ENCODE data around the gene DEDD2. TPM values are rescaled to one million over a fixed set of nuclear protein-coding genes. Genes with fewer than 3 reads are reported as not detected.

The DEDD2 gene
- total RNA-seq, 1 donor from 2014 or later: 19.9 TPM

GRCh38 chr19:42248270-42249148, 31.0 kb upstream of the DEDD2 start:
- Mint-ChIP-seq H3K4me3 (ENCODE audit: unreplicated experiment) (no peak overlapping the region), H3K27ac (ENCODE audit: unreplicated experiment) (peak overlapping the region; percentile 80), H3K9me3 (ENCODE audit: low read depth) (no peaks in the 10 kb centered on the region), H3K36me3 (ENCODE audit: low read depth) (peaks cover 4% of the 10 kb centered on the region), H3K27me3 (ENCODE audit: low read depth) (no peaks in the 10 kb centered on the region), H3K4me1 (ENCODE audit: low read depth) (peaks cover 64% of the 10 kb centered on the region)
- no peak for TF ChIP-seq CTCF (IDR thresholded peaks at IDR 0.05)
- DNase-seq (ENCODE audit: low spot score): no peak

- no peaks in the 10 kb centered on the region for H3K27me3 Mint-ChIP-seq (ENCODE audit: low read depth)
- H3K36me3 Mint-ChIP-seq (ENCODE audit: low read depth): peaks cover 3% of the 10 kb centered on the region
- peaks cover 67% of the 10 kb centered on the region for H3K4me1 Mint-ChIP-seq (ENCODE audit: low read depth)
- no peak for TF ChIP-seq CTCF (IDR thresholded peaks at IDR 0.05)
- H3K27ac Mint-ChIP-seq (ENCODE audit: unreplicated experiment): no peak overlapping the region
- no peak for DNase-seq (ENCODE audit: low spot score)
- H3K4me3 Mint-ChIP-seq (ENCODE audit: unreplicated experiment): no peak overlapping the region
- no peaks in the 10 kb centered on the region for H3K9me3 Mint-ChIP-seq (ENCODE audit: low read depth)
These were observed 30.2 kb upstream of the DEDD2 start for GRCh38 chr19:42247640-42248199.

GRCh38 chr19:42246922-42247639, 29.6 kb upstream of the DEDD2 start:
- Mint-ChIP-seq H3K27ac (ENCODE audit: unreplicated experiment) (peak overlapping the region; percentile 96), H3K36me3 (ENCODE audit: low read depth) (peaks cover 2% of the 10 kb centered on the region), H3K9me3 (ENCODE audit: low read depth) (no peaks in the 10 kb centered on the region), H3K4me1 (ENCODE audit: low read depth) (peaks cover 61% of the 10 kb centered on the region), H3K4me3 (ENCODE audit: unreplicated experiment) (no peak overlapping the region), H3K27me3 (ENCODE audit: low read depth) (no peaks in the 10 kb centered on the region)
- TF ChIP-seq CTCF (IDR thresholded peaks at IDR 0.05): no peak
- no peak for DNase-seq (ENCODE audit: low spot score)

GRCh38 chr19:42246143-42246921, 28.9 kb upstream of the DEDD2 start:
- H3K4me3 Mint-ChIP-seq (ENCODE audit: unreplicated experiment): no peak overlapping the region
- no peaks in the 10 kb centered on the region for H3K9me3 Mint-ChIP-seq (ENCODE audit: low read depth)
- TF ChIP-seq CTCF (IDR thresholded peaks at IDR 0.05): peak; percentile 84
- peaks cover 59% of the 10 kb centered on the region for H3K4me1 Mint-ChIP-seq (ENCODE audit: low read depth)
- no peaks in the 10 kb centered on the region for H3K27me3 Mint-ChIP-seq (ENCODE audit: low read depth)
- H3K27ac Mint-ChIP-seq (ENCODE audit: unreplicated experiment): peak overlapping the region; percentile 96
- H3K36me3 Mint-ChIP-seq (ENCODE audit: low read depth): peaks cover 2% of the 10 kb centered on the region
- no peak for DNase-seq (ENCODE audit: low spot score)
